ENCODE measurements around the gene BRMS1L. TPM values are rescaled to one million over a fixed set of nuclear protein-coding genes. Genes with fewer than 3 reads are reported as not detected.

BRMS1L gene
- total RNA-seq, 6 experiments from 2014 or later, result 2.3 to 6.2 (median 3.3) TPM

- H3K4me3 ChIP-seq, result no peak overlapping the region
- no peak overlapping the region for H3K27ac ChIP-seq
- ATAC-seq (no peak), DNase-seq (no peak)
- WGBS (ENCODE audit: insufficient coverage, low coverage, low lambda C conversion rate, missing lambda C conversion rate), result 79% methylated on average over 4 of the region's 4 CpGs
- no peaks in the 10 kb centered on the region for H3K36me3 ChIP-seq
- intact Hi-C loops (cut with DNase I), result no loop called here
- no peak for TF ChIP-seq CTCF (IDR thresholded peaks at IDR 0.05)
- TF ChIP-seq POLR2A (IDR thresholded peaks at IDR 0.05), result no peak
- H3K4me1 ChIP-seq, result no peaks in the 10 kb centered on the region
- no peaks in the 10 kb centered on the region for H3K9me3 ChIP-seq
- H3K27me3 ChIP-seq, result no peaks in the 10 kb centered on the region
Observed at GRCh38 chr14:35915185-35915584, 89.0 kb downstream of the BRMS1L start.

- no peaks in the 10 kb centered on the region for H3K27me3 ChIP-seq
- no peak for TF ChIP-seq CTCF (IDR thresholded peaks at IDR 0.05)
- no peak for TF ChIP-seq POLR2A (IDR thresholded peaks at IDR 0.05)
- H3K36me3 ChIP-seq, result no peaks in the 10 kb centered on the region
- H3K4me1 ChIP-seq, result no peaks in the 10 kb centered on the region
- ATAC-seq (no peak), DNase-seq (no peak)
- 30% methylated on average over 1 of the region's 1 CpG for WGBS (ENCODE audit: insufficient coverage, low coverage, low lambda C conversion rate, missing lambda C conversion rate)
- H3K27ac ChIP-seq, result no peak overlapping the region
- intact Hi-C loops (cut with DNase I), result no loop called here
- H3K9me3 ChIP-seq, result no peaks in the 10 kb centered on the region
- no peak overlapping the region for H3K4me3 ChIP-seq
Observed at GRCh38 chr14:35915775-35916174, 89.6 kb downstream of the BRMS1L start.

Other genes starting within 250 kb of the BRMS1L start
- gene RALGAPA1, start 17.0 kb upstream of the BRMS1L start, total RNA-seq, result 10 to 100 TPM; 16.2 to 23.3 (median 19.7) TPM

All from right lobe of liver (tissue), 6 donors.